WERI-Rb-1 (cell line): ENCODE results near the gene PDE6A.
A peak's percentile ranks its signal among the peaks of the same experiment; 100 is the strongest.

Experiments used
- DNase-seq: peaks from one replicate; pipeline ENCODE4 v3.0.0-alpha.2; 2020
- H3K27ac ChIP-seq: fragments of 250-450 bp; sonication (Bioruptor Pico); 2 replicates; pipeline ENCODE4 v1.5.1; 2020; ENCODE audit warnings: mild to moderate bottlenecking, moderate library complexity
- H3K27me3 ChIP-seq: fragments of 250-450 bp; sonication (Bioruptor Pico); 2 replicates; pipeline ENCODE4 v1.5.1; 2021; ENCODE audit warnings: mild to moderate bottlenecking, low read depth, moderate library complexity; ENCODE audit not compliant: insufficient read depth, severe bottlenecking
- H3K36me3 ChIP-seq: fragments of 250-450 bp; sonication (Bioruptor Pico); 2 replicates; pipeline ENCODE4 v1.5.1; 2020; ENCODE audit warnings: mild to moderate bottlenecking, moderate library complexity
- H3K4me3 ChIP-seq: 2 replicates; pipeline ENCODE4 v1.5.1; 2011; ENCODE audit warnings: low read depth, mild to moderate bottlenecking, control low read depth, low read length
- H3K9me3 ChIP-seq: fragments of 250-450 bp; sonication (Bioruptor Pico); 2 replicates; pipeline ENCODE4 v1.5.1; 2021; ENCODE audit warnings: mild to moderate bottlenecking, moderate library complexity; ENCODE audit not compliant: severe bottlenecking
- CTCF ChIP-seq: IDR thresholded peaks from 2 replicates; pipeline ENCODE4 v1.5.1; 2011; ENCODE audit warnings: low read depth, mild to moderate bottlenecking, control low read depth, inconsistent platforms, low read length

Gene PDE6A

GRCh38 chr5:149962601-149963300 is 18.2 kb upstream of the PDE6A start:
- Histone ChIP-seq H3K4me3 (no peak overlapping the region), H3K36me3 (no peaks in the 10 kb centered on the region), H3K27me3 (no peaks in the 10 kb centered on the region), H3K9me3 (no peaks in the 10 kb centered on the region), H3K27ac (no peak overlapping the region)
- no peak for TF ChIP-seq CTCF
- DNase-seq: no peak

- DNase-seq: no peak
- Histone ChIP-seq H3K27ac (no peak overlapping the region), H3K36me3 (no peaks in the 10 kb centered on the region), H3K27me3 (no peaks in the 10 kb centered on the region), H3K4me3 (no peak overlapping the region), H3K9me3 (no peaks in the 10 kb centered on the region)
- TF ChIP-seq CTCF: peak; percentile 36; the same call in 1 of the 2 replicates
Observed at GRCh38 chr5:149961957-149962409, 17.4 kb upstream of the PDE6A start.

- peak overlapping the region; percentile 78 for H3K27ac ChIP-seq
- H3K9me3 ChIP-seq: no peaks in the 10 kb centered on the region
- no peak for DNase-seq
- peak overlapping the region; percentile 60 for H3K4me3 ChIP-seq
- no peaks in the 10 kb centered on the region for H3K27me3 ChIP-seq
- TF ChIP-seq CTCF: no peak
- H3K36me3 ChIP-seq: no peaks in the 10 kb centered on the region
Observed at GRCh38 chr5:149961186-149961685, 16.6 kb upstream of the PDE6A start.

- peak; percentile 98 for DNase-seq
- no peaks in the 10 kb centered on the region for H3K9me3 ChIP-seq
- peak within 1 kb of the TSS; percentile 78 for H3K27ac ChIP-seq
- no peak for TF ChIP-seq CTCF
- H3K27me3 ChIP-seq: no peaks in the 10 kb centered on the region
- peak within 1 kb of the TSS; percentile 60 for H3K4me3 ChIP-seq
- H3K36me3 ChIP-seq: no peaks in the 10 kb centered on the region
Observed at GRCh38 chr5:149960272-149961185, 15.9 kb upstream of the PDE6A start, which contains the start of gene SLC26A2. SLC26A2 (plus strand) TSS chr5:149960758; CDS start chr5:149977653, 16,895 bp downstream.

GRCh38 chr5:149959406-149960236 is 15.0 kb upstream of the PDE6A start:
- Histone ChIP-seq H3K36me3 (no peaks in the 10 kb centered on the region), H3K9me3 (no peaks in the 10 kb centered on the region), H3K27ac (peak overlapping the region; percentile 78), H3K4me3 (peak overlapping the region; percentile 60), H3K27me3 (no peaks in the 10 kb centered on the region)
- DNase-seq: peak; percentile 37
- peak; percentile 57; the same call in 1 of the 2 replicates for TF ChIP-seq CTCF
